ENCODE results near the gene KRTAP6-3.

- no peak for TF ChIP-seq POLR2AphosphoS5 (IDR thresholded peaks at IDR 0.05; ENCODE audit: insufficient read depth, low read depth, low read length)
- TF ChIP-seq, protein P1, sequence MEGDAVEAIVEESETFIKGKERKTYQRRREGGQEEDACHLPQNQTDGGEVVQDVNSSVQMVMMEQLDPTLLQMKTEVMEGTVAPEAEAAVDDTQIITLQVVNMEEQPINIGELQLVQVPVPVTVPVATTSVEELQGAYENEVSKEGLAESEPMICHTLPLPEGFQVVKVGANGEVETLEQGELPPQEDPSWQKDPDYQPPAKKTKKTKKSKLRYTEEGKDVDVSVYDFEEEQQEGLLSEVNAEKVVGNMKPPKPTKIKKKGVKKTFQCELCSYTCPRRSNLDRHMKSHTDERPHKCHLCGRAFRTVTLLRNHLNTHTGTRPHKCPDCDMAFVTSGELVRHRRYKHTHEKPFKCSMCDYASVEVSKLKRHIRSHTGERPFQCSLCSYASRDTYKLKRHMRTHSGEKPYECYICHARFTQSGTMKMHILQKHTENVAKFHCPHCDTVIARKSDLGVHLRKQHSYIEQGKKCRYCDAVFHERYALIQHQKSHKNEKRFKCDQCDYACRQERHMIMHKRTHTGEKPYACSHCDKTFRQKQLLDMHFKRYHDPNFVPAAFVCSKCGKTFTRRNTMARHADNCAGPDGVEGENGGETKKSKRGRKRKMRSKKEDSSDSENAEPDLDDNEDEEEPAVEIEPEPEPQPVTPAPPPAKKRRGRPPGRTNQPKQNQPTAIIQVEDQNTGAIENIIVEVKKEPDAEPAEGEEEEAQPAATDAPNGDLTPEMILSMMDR (IDR thresholded peaks at IDR 0.05; ENCODE audit: extremely low read depth in 1 of 2, insufficient read depth in 1 of 2, low read depth in 1 of 2, low read length in 2 of 2), result no peak
- TF ChIP-seq MYC (IDR thresholded peaks at IDR 0.05; ENCODE audit: low read depth, low read length), result no peak
- no peak for TF ChIP-seq EZH2 (IDR thresholded peaks at IDR 0.05; ENCODE audit: borderline replicate concordance, low read depth, low read length, severe bottlenecking)
Observed at GRCh38 chr21:30620080-30620479, 27.8 kb downstream of the KRTAP6-3 start.

All from endothelial cell of umbilical vein (primary cell).